WTC11 (cell line): ENCODE data around the gene GMEB2. TPM values are rescaled to one million over a fixed set of nuclear protein-coding genes. Genes with fewer than 3 reads are reported as not detected.
A peak's percentile ranks its signal among the peaks of the same experiment; 100 is the strongest.
"Not testable (repeated sequence)": the region's sequence is repeated elsewhere in the genome, so short reads cannot be mapped to it uniquely, and the experiment has no call there.

Experiments
- ATAC-seq: fragments of 200-7000 bp; cut with Tn5 transposase; 2 replicates; pipeline ENCODE4 v1.10.0; 2021; ENCODE audit warnings: mild to moderate bottlenecking, moderate library complexity
- CTCF ChIA-PET: fragments of 300-600 bp; sonication (Branson Sonifier 250); formaldehyde crosslinking; loops from one replicate; lab custom pipeline; 2021; ENCODE audit warnings: antibody characterized with exemption; lab: Charles Lee
- POLR2A ChIA-PET: fragments of 350-600 bp; sonication (Branson Sonifier 250); formaldehyde crosslinking; loops from one replicate; lab custom pipeline; 2021; ENCODE audit warnings: antibody characterized with exemption; lab: Charles Lee
- DNase-seq: peaks from one replicate; pipeline ENCODE4 v3.0.0; 2021; ENCODE audit warnings: low spot score
- H3K27ac Mint-ChIP-seq: 2 replicates; pipeline ENCODE4 v1.8.0; 2021; ENCODE audit warnings: mixed read lengths
- H3K27me3 Mint-ChIP-seq: 2 replicates; pipeline ENCODE4 v1.8.0; 2021; ENCODE audit warnings: low read depth, mild to moderate bottlenecking, moderate library complexity, mixed read lengths
- H3K36me3 Mint-ChIP-seq: 2 replicates; pipeline ENCODE4 v1.8.0; 2021; ENCODE audit warnings: mixed read lengths
- H3K4me1 Mint-ChIP-seq: 2 replicates; pipeline ENCODE4 v1.8.0; 2022; ENCODE audit warnings: mixed read lengths
- H3K4me3 Mint-ChIP-seq: 2 replicates; pipeline ENCODE4 v1.8.0; 2021; ENCODE audit warnings: mild to moderate bottlenecking, moderate library complexity, mixed read lengths
- H3K9me3 Mint-ChIP-seq: 2 replicates; pipeline ENCODE4 v1.8.0; 2021; ENCODE audit warnings: mixed read lengths
- AFF4 ChIP-seq: sonication (generic); formaldehyde crosslinking; IDR thresholded peaks from 2 replicates; pipeline ENCODE4 v1.8.1; 2023; ENCODE audit warnings: mild to moderate bottlenecking, missing genetic modification reagents, borderline replicate concordance
- E2F1 ChIP-seq: sonication (generic); formaldehyde crosslinking; IDR thresholded peaks from 2 replicates; pipeline ENCODE4 v1.8.0; 2022; ENCODE audit warnings: mild to moderate bottlenecking, missing genetic modification reagents
- E2F4 ChIP-seq: sonication (generic); formaldehyde crosslinking; IDR thresholded peaks from 2 replicates; pipeline ENCODE4 v1.8.1; 2022; ENCODE audit warnings: low read depth, mild to moderate bottlenecking, moderate library complexity, missing genetic modification reagents, borderline replicate concordance
- FOXP1 ChIP-seq: sonication (generic); formaldehyde crosslinking; IDR thresholded peaks from 2 replicates; pipeline ENCODE4 v1.8.0; 2022; ENCODE audit warnings: missing genetic modification reagents, mild to moderate bottlenecking, moderate library complexity, borderline replicate concordance
- GRHL2 ChIP-seq: fragments of 250-450 bp; sonication (Bioruptor Pico); IDR thresholded peaks from 2 replicates; pipeline ENCODE4 v1.8.0; 2022; ENCODE audit warnings: mild to moderate bottlenecking, moderate library complexity; ENCODE audit not compliant: insufficient replicate concordance, severe bottlenecking
- GTF2I ChIP-seq: fragments of 250-450 bp; sonication (Bioruptor Pico); conservative IDR thresholded peaks from 2 replicates; pipeline ENCODE4 v1.4.0; 2021; ENCODE audit warnings: mild to moderate bottlenecking
- NR2C2 ChIP-seq: sonication (generic); formaldehyde crosslinking; IDR thresholded peaks from 2 replicates; pipeline ENCODE4 v1.8.0; 2022; ENCODE audit warnings: mild to moderate bottlenecking, missing genetic modification reagents
- OVOL2 ChIP-seq: fragments of 250-450 bp; sonication (Bioruptor Pico); IDR thresholded peaks from 2 replicates; pipeline ENCODE4 v1.9.0; 2021; ENCODE audit warnings: mild to moderate bottlenecking, borderline replicate concordance
- PREB ChIP-seq: sonication (generic); formaldehyde crosslinking; IDR thresholded peaks from 2 replicates; pipeline ENCODE4 v1.8.1; 2022; ENCODE audit warnings: mild to moderate bottlenecking, missing genetic modification reagents, moderate library complexity, borderline replicate concordance
- PRRX2 ChIP-seq: fragments of 250-450 bp; sonication (Bioruptor Pico); IDR thresholded peaks from 2 replicates; pipeline ENCODE4 v1.8.0; 2021; ENCODE audit warnings: mild to moderate bottlenecking
- SOX15 ChIP-seq: fragments of 250-450 bp; sonication (Bioruptor Pico); IDR thresholded peaks from 2 replicates; pipeline ENCODE4 v1.9.0; 2021; ENCODE audit warnings: mild to moderate bottlenecking
- TCF7 ChIP-seq: sonication (generic); formaldehyde crosslinking; IDR thresholded peaks from 2 replicates; pipeline ENCODE4 v1.8.0; 2022; ENCODE audit warnings: mild to moderate bottlenecking, low read depth, missing genetic modification reagents, moderate library complexity
- TP53 ChIP-seq: sonication (generic); formaldehyde crosslinking; IDR thresholded peaks from 2 replicates; pipeline ENCODE4 v1.8.1; 2023; ENCODE audit warnings: mild to moderate bottlenecking, missing genetic modification reagents
- USF2 ChIP-seq: sonication (generic); formaldehyde crosslinking; IDR thresholded peaks from 2 replicates; pipeline ENCODE4 v1.8.1; 2023; ENCODE audit warnings: mild to moderate bottlenecking, missing genetic modification reagents, moderate library complexity
- ZBTB21 ChIP-seq: sonication (generic); formaldehyde crosslinking; IDR thresholded peaks from 2 replicates; pipeline ENCODE4 v1.8.1; 2023; ENCODE audit warnings: mild to moderate bottlenecking, missing genetic modification reagents, borderline replicate concordance
- ZNF232 ChIP-seq: sonication (generic); formaldehyde crosslinking; IDR thresholded peaks from 2 replicates; pipeline ENCODE4 v1.8.0; 2022; ENCODE audit warnings: mild to moderate bottlenecking, missing genetic modification reagents
- total RNA-seq: library from RNA; stranded (reverse); gene quantifications from 3 replicates; pipeline ENCODE4 v1.2.3, GENCODE V29; 2021
- TF ChIP-seq, protein P1 (sequence below): fragments of 250-450 bp; sonication (Bioruptor Pico); IDR thresholded peaks from 2 replicates; pipeline ENCODE4 v1.9.0; 2021; ENCODE audit warnings: moderate library complexity, mild to moderate bottlenecking, inconsistent platforms, borderline replicate concordance

The GMEB2 gene
- total RNA-seq, 1 experiment from 2014 or later: 14.8 TPM

- no peak for DNase-seq
- POLR2A ChIA-PET: no interaction called here
Observed at GRCh38 chr20:63606686-63607085, 20.2 kb downstream of the GMEB2 start.

GRCh38 chr20:63602321-63602720 lies 24.6 kb downstream of the GMEB2 start:
- peaks cover 16% of the 10 kb centered on the region for H3K36me3 Mint-ChIP-seq
- CTCF ChIA-PET: interaction anchor here (0.6 kb wide), 2 partner anchors 28 to 64 kb away, joined by 3 to 6 read pairs; partner anchors contain the start of gene HELZ2
- POLR2A ChIA-PET: no interaction called here

More at GRCh38 chr20:63606686-63607085, 20.2 kb downstream of the GMEB2 start:
- CTCF ChIA-PET: no interaction called here
- Mint-ChIP-seq H3K36me3 (peaks cover 13% of the 10 kb centered on the region), H3K9me3 (no peaks in the 10 kb centered on the region), H3K27me3 (no peaks in the 10 kb centered on the region; the same call in 1 of the 2 replicates), H3K4me3 (no peak overlapping the region), H3K27ac (peak overlapping the region; percentile 29; the same call in 1 of the 2 replicates), H3K4me1 (no peaks in the 10 kb centered on the region)
- ATAC-seq: no peak
- TF ChIP-seq E2F4 (no peak), PREB (CRISPR knock-in tag) (no peak), ZNF232 (CRISPR knock-in tag) (no peak), SOX15 (CRISPR knock-in tag) (no peak), GTF2I (CRISPR knock-in tag) (no peak), TCF7 (CRISPR knock-in tag) (no peak), PRRX2 (CRISPR knock-in tag) (no peak), USF2 (CRISPR knock-in tag) (no peak)
- TF ChIP-seq, protein P1, sequence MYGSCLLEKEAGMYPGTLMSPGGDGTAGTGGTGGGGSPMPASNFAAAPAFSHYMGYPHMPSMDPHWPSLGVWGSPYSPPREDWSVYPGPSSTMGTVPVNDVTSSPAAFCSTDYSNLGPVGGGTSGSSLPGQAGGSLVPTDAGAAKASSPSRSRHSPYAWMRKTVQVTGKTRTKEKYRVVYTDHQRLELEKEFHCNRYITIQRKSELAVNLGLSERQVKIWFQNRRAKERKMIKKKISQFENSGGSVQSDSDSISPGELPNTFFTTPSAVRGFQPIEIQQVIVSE (CRISPR knock-in tag): no peak

GRCh38 chr20:63601679-63602078 lies 25.2 kb downstream of the GMEB2 start:
- H3K27me3 Mint-ChIP-seq, H3K9me3 Mint-ChIP-seq, H3K27ac Mint-ChIP-seq, H3K4me3 Mint-ChIP-seq, ATAC-seq, POLR2A ChIA-PET, H3K4me1 Mint-ChIP-seq, DNase-seq: not testable (repeated sequence)
- peaks cover 16% of the 10 kb centered on the region for H3K36me3 Mint-ChIP-seq
- CTCF ChIA-PET: interaction anchor here (0.6 kb wide), 1 partner anchor 63 kb away, joined by 6 read pairs; no protein-coding TSS in a partner anchor

More at GRCh38 chr20:63602321-63602720, 24.6 kb downstream of the GMEB2 start:
- H3K9me3 Mint-ChIP-seq: no peaks in the 10 kb centered on the region
- no peaks in the 10 kb centered on the region for H3K4me1 Mint-ChIP-seq
- TF ChIP-seq E2F1: no peak
- TF ChIP-seq ZBTB21 (CRISPR knock-in tag): no peak
- no peak for TF ChIP-seq AFF4 (CRISPR knock-in tag)
- TF ChIP-seq FOXP1: no peak
- no peak for TF ChIP-seq OVOL2 (CRISPR knock-in tag)
- no peak for TF ChIP-seq NR2C2 (CRISPR knock-in tag)
- TF ChIP-seq GRHL2 (CRISPR knock-in tag): no peak
- TF ChIP-seq TP53 (CRISPR knock-in tag): no peak
- TF ChIP-seq USF2 (CRISPR knock-in tag): no peak
- ATAC-seq (no peak), DNase-seq (no peak)
- H3K4me3 Mint-ChIP-seq: no peak overlapping the region
- H3K27ac Mint-ChIP-seq: no peak overlapping the region
- no peaks in the 10 kb centered on the region; the same call in 1 of the 2 replicates for H3K27me3 Mint-ChIP-seq
